NOMO-1 treated with DMSO at 0.1 percent for 48 hours (cell line): ENCODE data around the gene RNASE1.
"Not testable (repeated sequence)": the region's sequence is repeated elsewhere in the genome, so short reads cannot be mapped to it uniquely, and the experiment has no call there.

Experiments used
- DNase-seq: peaks from one replicate; lab custom pipeline; 2025; ENCODE audit not compliant: unreplicated experiment; lab: John Stamatoyannopoulos, UW

RNASE1 gene

GRCh38 chr14:20774258-20774824 lies 28.3 kb downstream of the RNASE1 start:
- DNase-seq = no peak

- DNase-seq = no peak
Measured at GRCh38 chr14:20772650-20773049, 30.0 kb downstream of the RNASE1 start.

GRCh38 chr14:20769421-20769820 lies 33.2 kb downstream of the RNASE1 start:
- peak; percentile 37 for DNase-seq

- DNase-seq = no peak
Measured at GRCh38 chr14:20768593-20768892, 34.1 kb downstream of the RNASE1 start.

- DNase-seq = no peak
Measured at GRCh38 chr14:20760950-20761349, 41.7 kb downstream of the RNASE1 start.

- DNase-seq = not testable (repeated sequence)
Measured at GRCh38 chr14:20759465-20759864, 43.2 kb downstream of the RNASE1 start.

- peak; percentile 71 for DNase-seq
Measured at GRCh38 chr14:20757965-20758364, 44.7 kb downstream of the RNASE1 start.

GRCh38 chr14:20755037-20755436 lies 47.6 kb downstream of the RNASE1 start:
- DNase-seq = no peak

- DNase-seq = no peak
Measured at GRCh38 chr14:20754308-20754707, 48.3 kb downstream of the RNASE1 start.

- no peak for DNase-seq
Measured at GRCh38 chr14:20751963-20752562, 50.6 kb downstream of the RNASE1 start.
